HepG2 (cell line): ENCODE data around the gene RUNX2.

Source experiments
- CBX2 ChIP-seq, 2 experiments: fragments of 200-600 bp in 1 of 2; sonication (generic); formaldehyde crosslinking in 1 of 2; IDR thresholded peaks; 2 replicates each; pipeline versions ENCODE4 v1.7.0 to v1.8.1; 2018 to 2022; ENCODE audit warnings: low read depth in 2 of 2, low read length in 1 of 2, mild to moderate bottlenecking in 1 of 2, missing genetic modification reagents in 1 of 2
- CEBPB ChIP-seq: IDR thresholded peaks from 2 replicates; pipeline ENCODE4 v1.6.1; 2011; ENCODE audit warnings: low read depth, low read length, improper control_type of control experiment, borderline replicate concordance
- CREB1 ChIP-seq, 2 experiments: fragments of 450-650 bp in 1 of 2; IDR thresholded peaks; 2 replicates each; pipeline ENCODE4 v1.6.1; 2016 to 2017; ENCODE audit warnings: control low read depth in 1 of 2, mild to moderate bottlenecking in 1 of 2, missing compliant biosample characterization in 1 of 2, missing genetic modification characterization in 1 of 2
- GABPA ChIP-seq, 2 experiments: IDR thresholded peaks; 2 replicates each; pipeline ENCODE4 v1.6.1; 2011 to 2016; ENCODE audit warnings: low read depth in 2 of 2, low read length in 1 of 2, missing biosample characterization in 1 of 2, missing genetic modification characterization in 1 of 2
- HHEX ChIP-seq: IDR thresholded peaks from 2 replicates; pipeline ENCODE4 v1.6.1; 2016; ENCODE audit warnings: control low read depth
- SMAD3 ChIP-seq: sonication (generic); formaldehyde crosslinking; IDR thresholded peaks from 2 replicates; pipeline ENCODE4 v1.4.0; 2020; ENCODE audit warnings: missing genetic modification reagents
- ZBTB4 ChIP-seq: sonication (generic); formaldehyde crosslinking; IDR thresholded peaks from 2 replicates; pipeline ENCODE4 v1.4.0; 2020; ENCODE audit warnings: missing genetic modification reagents, mild to moderate bottlenecking, borderline replicate concordance
- ZBTB7A ChIP-seq: sonication (generic); formaldehyde crosslinking; IDR thresholded peaks from 2 replicates; pipeline ENCODE4 v1.8.0; 2022; ENCODE audit warnings: mild to moderate bottlenecking, missing genetic modification reagents
- ZNF280B ChIP-seq: sonication (generic); formaldehyde crosslinking; IDR thresholded peaks from 2 replicates; pipeline ENCODE4 v1.5.0; 2020; ENCODE audit warnings: missing genetic modification reagents, mild to moderate bottlenecking, borderline replicate concordance
- ZNF615 ChIP-seq: sonication (generic); formaldehyde crosslinking; IDR thresholded peaks from 2 replicates; pipeline ENCODE4 v1.5.0; 2020; ENCODE audit warnings: mild to moderate bottlenecking, missing genetic modification reagents, borderline replicate concordance
- TF ChIP-seq, protein P1 (sequence below): sonication (generic); formaldehyde crosslinking; IDR thresholded peaks from 2 replicates; pipeline ENCODE4 v1.5.0; 2020; ENCODE audit warnings: mild to moderate bottlenecking, missing genetic modification reagents, moderate library complexity

- no peak for TF ChIP-seq ZNF615 (CRISPR knock-in tag)
- TF ChIP-seq CEBPB, result no peak
- no peak for TF ChIP-seq ZNF280B (CRISPR knock-in tag)
- no peak for TF ChIP-seq CREB1 (IDR thresholded peaks at IDR 0.05)
- no peak for TF ChIP-seq CREB1 (CRISPR knock-in tag; IDR thresholded peaks at IDR 0.05)
- no peak for TF ChIP-seq GABPA (IDR thresholded peaks at IDR 0.05; ENCODE audit: low read depth, low read length)
- no peak for TF ChIP-seq GABPA (CRISPR knock-in tag; IDR thresholded peaks at IDR 0.05; ENCODE audit: low read depth)
- TF ChIP-seq, protein P1, sequence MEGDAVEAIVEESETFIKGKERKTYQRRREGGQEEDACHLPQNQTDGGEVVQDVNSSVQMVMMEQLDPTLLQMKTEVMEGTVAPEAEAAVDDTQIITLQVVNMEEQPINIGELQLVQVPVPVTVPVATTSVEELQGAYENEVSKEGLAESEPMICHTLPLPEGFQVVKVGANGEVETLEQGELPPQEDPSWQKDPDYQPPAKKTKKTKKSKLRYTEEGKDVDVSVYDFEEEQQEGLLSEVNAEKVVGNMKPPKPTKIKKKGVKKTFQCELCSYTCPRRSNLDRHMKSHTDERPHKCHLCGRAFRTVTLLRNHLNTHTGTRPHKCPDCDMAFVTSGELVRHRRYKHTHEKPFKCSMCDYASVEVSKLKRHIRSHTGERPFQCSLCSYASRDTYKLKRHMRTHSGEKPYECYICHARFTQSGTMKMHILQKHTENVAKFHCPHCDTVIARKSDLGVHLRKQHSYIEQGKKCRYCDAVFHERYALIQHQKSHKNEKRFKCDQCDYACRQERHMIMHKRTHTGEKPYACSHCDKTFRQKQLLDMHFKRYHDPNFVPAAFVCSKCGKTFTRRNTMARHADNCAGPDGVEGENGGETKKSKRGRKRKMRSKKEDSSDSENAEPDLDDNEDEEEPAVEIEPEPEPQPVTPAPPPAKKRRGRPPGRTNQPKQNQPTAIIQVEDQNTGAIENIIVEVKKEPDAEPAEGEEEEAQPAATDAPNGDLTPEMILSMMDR (CRISPR knock-in tag), result no peak
- TF ChIP-seq SMAD3, result no peak
- TF ChIP-seq ZBTB4 (CRISPR knock-in tag), result no peak
- no peak for TF ChIP-seq ZBTB7A (CRISPR knock-in tag)
- TF ChIP-seq CBX2 (IDR thresholded peaks at IDR 0.05; ENCODE audit: low read depth, low read length), result no peak
- TF ChIP-seq CBX2 (CRISPR knock-in tag; IDR thresholded peaks at IDR 0.05; ENCODE audit: low read depth), result no peak
- no peak for TF ChIP-seq HHEX (CRISPR knock-in tag)
These were observed 280.3 kb downstream of the RUNX2 start for GRCh38 chr6:45608252-45608913.
